HCEC 1CT (cell line): ENCODE data around the gene ADARB2.

Source experiments
- DNase-seq: peaks from one replicate; pipeline ENCODE4 v3.0.0-alpha.2; 2017

The ADARB2 gene

GRCh38 chr10:1376384-1376945, 360.9 kb downstream of the ADARB2 start:
- DNase-seq: no peak

GRCh38 chr10:1375346-1376170, 361.8 kb downstream of the ADARB2 start:
- DNase-seq: no peak

GRCh38 chr10:1374511-1375345, 362.6 kb downstream of the ADARB2 start:
- DNase-seq: no peak

- DNase-seq: no peak
Measured at GRCh38 chr10:1373287-1373686, 364.0 kb downstream of the ADARB2 start.

- no peak for DNase-seq
Measured at GRCh38 chr10:1372212-1372611, 365.1 kb downstream of the ADARB2 start.

- DNase-seq: no peak
Measured at GRCh38 chr10:1370298-1370697, 367.0 kb downstream of the ADARB2 start.

- no peak for DNase-seq
Measured at GRCh38 chr10:1369665-1370064, 367.7 kb downstream of the ADARB2 start.

- DNase-seq: no peak
Measured at GRCh38 chr10:1369197-1369596, 368.1 kb downstream of the ADARB2 start.

- no peak for DNase-seq
Measured at GRCh38 chr10:1368842-1369171, 368.5 kb downstream of the ADARB2 start.

GRCh38 chr10:1367938-1368841, 369.1 kb downstream of the ADARB2 start:
- no peak for DNase-seq

- no peak for DNase-seq
Measured at GRCh38 chr10:1366811-1367425, 370.4 kb downstream of the ADARB2 start.

GRCh38 chr10:1366322-1366691, 371.0 kb downstream of the ADARB2 start:
- no peak for DNase-seq

GRCh38 chr10:1365540-1366321, 371.6 kb downstream of the ADARB2 start:
- DNase-seq: no peak

- DNase-seq: no peak
Measured at GRCh38 chr10:1364151-1364910, 373.0 kb downstream of the ADARB2 start.

- no peak for DNase-seq
Measured at GRCh38 chr10:1363446-1364121, 373.7 kb downstream of the ADARB2 start.

- no peak for DNase-seq
Measured at GRCh38 chr10:1362589-1363445, 374.5 kb downstream of the ADARB2 start.

GRCh38 chr10:1361411-1362105, 375.8 kb downstream of the ADARB2 start:
- DNase-seq: no peak

GRCh38 chr10:1360558-1361164, 376.7 kb downstream of the ADARB2 start:
- DNase-seq: no peak
